Measurements from ENCODE around the gene UGT2A3. TPM values are rescaled to one million over a fixed set of nuclear protein-coding genes. Genes with fewer than 3 reads are reported as not detected.

Gene UGT2A3
- total RNA-seq, 4 donors from 2014 or later = not detected

DNA sequence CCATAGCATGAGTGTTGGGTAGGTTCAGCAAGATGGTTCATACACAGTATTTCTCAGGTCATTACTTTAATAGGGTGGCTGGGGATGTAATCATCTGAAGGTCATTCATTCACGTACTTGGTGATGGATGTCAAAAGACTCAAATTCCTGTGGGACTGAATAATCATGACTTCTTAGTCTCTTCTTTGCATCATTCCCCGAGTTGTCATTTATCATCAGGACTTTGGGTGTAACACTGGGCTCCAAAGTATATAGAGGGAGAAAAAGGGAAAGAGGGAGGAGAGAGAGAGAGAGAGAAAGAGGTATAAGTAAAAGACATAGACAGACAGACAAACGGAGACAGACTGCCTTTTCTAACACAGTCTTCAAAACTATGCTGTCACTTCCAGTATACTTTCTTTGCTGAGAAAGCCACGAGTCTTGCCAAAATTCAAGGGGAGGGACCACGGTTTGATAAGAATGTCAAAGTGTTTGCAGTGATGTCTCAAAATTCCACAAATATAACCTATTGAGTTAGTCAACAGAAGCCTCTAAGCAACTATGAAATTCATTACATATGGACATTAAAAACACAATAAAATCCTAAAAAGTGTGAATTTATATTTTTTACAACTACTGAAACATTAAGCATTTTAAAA is 55.9 kb downstream of the UGT2A3 start:
- 74 to 77% methylated on average over 5 of the region's 5 CpGs for WGBS, 2 donors
- H3K4me1 ChIP-seq = no peaks in the 10 kb centered on the region
- intact Hi-C loops (cut with DNase I) = no loop called here

GRCh38 chr4:68892861-68893260 is 58.7 kb downstream of the UGT2A3 start:
- DNase-seq = no peak
- no peaks in the 10 kb centered on the region for H3K4me1 ChIP-seq
- H3K27ac ChIP-seq = no peak overlapping the region
- intact Hi-C loops (cut with DNase I) = no loop called here
- H3K27me3 ChIP-seq = no peaks in the 10 kb centered on the region
- no peaks in the 10 kb centered on the region for H3K36me3 ChIP-seq
- 92 to 93% methylated on average over 1 of the region's 1 CpG for WGBS, 2 donors
- H3K9me3 ChIP-seq = no peaks in the 10 kb centered on the region
- H3K4me3 ChIP-seq (replicated peaks in 1 of 3) = no peak overlapping the region
- TF ChIP-seq CTCF (IDR thresholded peaks at IDR 0.05) (no peak), POLR2A (IDR thresholded peaks at IDR 0.05) (no peak)

More for the DNA sequence above, 55.9 kb downstream of the UGT2A3 start:
- no peaks in the 10 kb centered on the region for H3K36me3 ChIP-seq
- H3K4me3 ChIP-seq (replicated peaks in 1 of 3) = no peak overlapping the region
- no peaks in the 10 kb centered on the region for H3K27me3 ChIP-seq
- DNase-seq = no peak
- TF ChIP-seq POLR2A (IDR thresholded peaks at IDR 0.05) = no peak
- TF ChIP-seq CTCF (IDR thresholded peaks at IDR 0.05) = no peak
- no peak overlapping the region for H3K27ac ChIP-seq
- no peaks in the 10 kb centered on the region for H3K9me3 ChIP-seq

DNA sequence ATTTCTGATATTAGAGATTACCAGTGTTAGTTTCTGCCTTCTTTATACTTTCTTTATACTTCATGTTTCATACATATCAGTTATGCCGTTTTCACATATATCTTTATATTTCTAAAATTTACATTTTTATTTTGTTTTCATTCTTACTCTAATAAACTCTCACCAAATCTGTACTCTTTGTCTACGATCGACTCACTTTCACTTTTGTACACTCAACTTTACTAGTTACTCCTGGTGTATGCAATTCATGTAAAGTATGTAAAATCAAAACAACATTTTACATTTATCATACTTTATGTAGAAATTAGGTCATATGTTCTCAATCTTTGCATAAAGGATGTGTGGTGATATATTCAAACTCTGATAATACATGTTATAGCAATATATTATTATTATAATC is 59.9 kb downstream of the UGT2A3 start:
- Histone ChIP-seq H3K36me3 (no peaks in the 10 kb centered on the region), H3K27me3 (no peaks in the 10 kb centered on the region), H3K9me3 (no peaks in the 10 kb centered on the region), H3K4me3 (replicated peaks in 1 of 3) (no peak overlapping the region), H3K4me1 (no peaks in the 10 kb centered on the region), H3K27ac (no peak overlapping the region)
- no peak for DNase-seq
- TF ChIP-seq POLR2A (IDR thresholded peaks at IDR 0.05) = no peak
- no peak for TF ChIP-seq CTCF (IDR thresholded peaks at IDR 0.05)
- intact Hi-C loops (cut with DNase I) = no loop called here
- 94 to 95% methylated on average over 3 of the region's 3 CpGs for WGBS, 2 donors

DNA sequence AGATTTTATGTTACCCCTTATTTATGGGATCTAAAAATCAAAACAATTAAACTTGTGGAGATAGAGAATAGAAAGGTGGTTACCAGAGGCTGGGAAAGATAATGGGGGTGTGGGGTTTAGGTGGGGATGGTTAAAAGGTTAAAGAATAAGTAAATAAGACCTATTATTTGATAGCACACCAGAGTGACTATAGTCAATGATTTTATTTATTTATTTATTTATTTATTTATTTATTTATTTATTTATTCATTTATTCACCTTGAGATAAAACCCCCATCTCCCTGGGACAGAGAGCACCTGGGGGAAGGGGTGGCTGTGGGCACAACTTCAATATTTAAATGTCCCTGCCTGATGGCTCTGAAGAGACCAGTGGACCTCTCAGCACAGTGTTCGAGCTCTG is 66.1 kb downstream of the UGT2A3 start:
- Histone ChIP-seq H3K27me3 (no peaks in the 10 kb centered on the region), H3K9me3 (no peaks in the 10 kb centered on the region), H3K36me3 (no peaks in the 10 kb centered on the region), H3K4me1 (no peaks in the 10 kb centered on the region), H3K4me3 (replicated peaks in 1 of 3) (no peak overlapping the region), H3K27ac (no peak overlapping the region)
- no peak for DNase-seq
- WGBS, 2 donors = 92 to 93% methylated on average over 1 of the region's 1 CpG
- intact Hi-C loops (cut with DNase I) = no loop called here
- TF ChIP-seq CTCF (IDR thresholded peaks at IDR 0.05) (no peak), POLR2A (IDR thresholded peaks at IDR 0.05) (no peak)

GRCh38 chr4:68883870-68884269 is 67.7 kb downstream of the UGT2A3 start:
- no peak for DNase-seq
- no peak overlapping the region for H3K4me3 ChIP-seq (replicated peaks in 1 of 3)
- no peaks in the 10 kb centered on the region for H3K36me3 ChIP-seq
- no peak for TF ChIP-seq CTCF (IDR thresholded peaks at IDR 0.05)
- no peak for TF ChIP-seq POLR2A (IDR thresholded peaks at IDR 0.05)
- H3K27ac ChIP-seq = no peak overlapping the region
- intact Hi-C loops (cut with DNase I) = no loop called here
- H3K9me3 ChIP-seq = no peaks in the 10 kb centered on the region
- 71 to 91% methylated on average over 6 of the region's 6 CpGs for WGBS, 2 donors
- H3K4me1 ChIP-seq = no peaks in the 10 kb centered on the region
- no peaks in the 10 kb centered on the region for H3K27me3 ChIP-seq

Small RNA genes within 50 kb of the gene (small RNA-seq; reads per million reads assigned to genes)
- not detected for gene AC021146.3
- not detected for gene AC021146.6

Other genes starting within 250 kb of the UGT2A3 start
- not detected for gene UGT2B10, start 135.8 kb downstream of the UGT2A3 start, total RNA-seq
- not detected for gene UGT2B7, start 144.7 kb upstream of the UGT2A3 start, total RNA-seq